H9 (cell line): Measurements from ENCODE around the gene CCDC28B. TPM values are rescaled to one million over a fixed set of nuclear protein-coding genes. Genes with fewer than 3 reads are reported as not detected.

Experiments
- DNase-seq: peaks from one replicate; pipeline ENCODE4 v3.0.0-alpha.2; 2017
- H2AFZ ChIP-seq: one replicate; pipeline ENCODE4 v1.6.1; 2013; ENCODE audit warnings: mild to moderate bottlenecking, low read length, control low read depth, moderate library complexity
- H2AK5ac ChIP-seq: 2 replicates; pipeline ENCODE4 v1.6.1; 2013; ENCODE audit warnings: low read length, control low read depth, mixed read lengths; ENCODE audit not compliant: insufficient read length
- H2BK120ac ChIP-seq: one replicate; pipeline ENCODE4 v1.6.1; 2013; ENCODE audit warnings: low read depth, mild to moderate bottlenecking, low read length, control low read depth, inconsistent platforms; ENCODE audit not compliant: poor library complexity, severe bottlenecking
- H2BK12ac ChIP-seq: 2 replicates; pipeline ENCODE4 v1.6.1; 2013; ENCODE audit warnings: low read length, control low read depth, mixed read lengths, low read depth; ENCODE audit not compliant: insufficient read length
- H2BK15ac ChIP-seq: 2 replicates; pipeline ENCODE4 v1.6.1; 2013; ENCODE audit warnings: low read depth, low read length, control low read depth
- H2BK20ac ChIP-seq: one replicate; pipeline ENCODE4 v1.6.1; 2013; ENCODE audit warnings: low read depth, mild to moderate bottlenecking, low read length, control low read depth, inconsistent platforms; ENCODE audit not compliant: poor library complexity, severe bottlenecking
- H2BK5ac ChIP-seq: 2 replicates; pipeline ENCODE4 v1.6.1; 2013; ENCODE audit warnings: low read length, control low read depth, mixed read lengths; ENCODE audit not compliant: insufficient read length
- H3K14ac ChIP-seq: 2 replicates; pipeline ENCODE4 v1.6.1; 2013; ENCODE audit warnings: low read length, control low read depth; ENCODE audit not compliant: insufficient read depth
- H3K18ac ChIP-seq: 2 replicates; pipeline ENCODE4 v1.6.1; 2013; ENCODE audit warnings: low read depth, mild to moderate bottlenecking, mixed read lengths, low read length, control low read depth; ENCODE audit not compliant: insufficient read length
- H3K23ac ChIP-seq: 2 replicates; pipeline ENCODE4 v1.6.1; 2013; ENCODE audit warnings: low read length, control low read depth, mixed read lengths, low read depth; ENCODE audit not compliant: insufficient read length
- H3K23me2 ChIP-seq: 2 replicates; pipeline ENCODE4 v1.6.1; 2013; ENCODE audit warnings: low read depth, mild to moderate bottlenecking, mixed read lengths, low read length, control low read depth; ENCODE audit not compliant: insufficient read length, poor library complexity, severe bottlenecking
- H3K27ac ChIP-seq: 2 replicates; pipeline ENCODE4 v1.5.1; 2013; ENCODE audit warnings: low read length, control low read depth, mixed read lengths, low read depth; ENCODE audit not compliant: insufficient read length
- H3K27me3 ChIP-seq: 2 replicates; pipeline ENCODE4 v1.6.1; 2013; ENCODE audit warnings: low read length, control low read depth, inconsistent platforms; ENCODE audit not compliant: insufficient read depth
- H3K4ac ChIP-seq: 2 replicates; pipeline ENCODE4 v1.6.1; 2013; ENCODE audit warnings: low read depth, mild to moderate bottlenecking, control low read depth, inconsistent platforms, low read length, moderate library complexity
- H3K4me1 ChIP-seq: 2 replicates; pipeline ENCODE4 v1.6.1; 2013; ENCODE audit warnings: low read length, control low read depth, inconsistent platforms; ENCODE audit not compliant: insufficient read depth
- H3K4me2 ChIP-seq: 2 replicates; pipeline ENCODE4 v1.6.1; 2013; ENCODE audit warnings: low read length, control low read depth, mixed read lengths; ENCODE audit not compliant: insufficient read length, insufficient read depth
- H3K56ac ChIP-seq: 2 replicates; pipeline ENCODE4 v1.6.1; 2013; ENCODE audit warnings: low read depth, mild to moderate bottlenecking, mixed read lengths, low read length, control low read depth; ENCODE audit not compliant: insufficient read length
- H3K79me1 ChIP-seq: 2 replicates; pipeline ENCODE4 v1.6.1; 2013; ENCODE audit warnings: low read depth, mild to moderate bottlenecking, moderate library complexity, low read length, control low read depth, inconsistent platforms; ENCODE audit not compliant: insufficient read depth, poor library complexity, severe bottlenecking
- H3K79me2 ChIP-seq: 2 replicates; pipeline ENCODE4 v1.6.1; 2013; ENCODE audit warnings: low read length, control low read depth, inconsistent platforms; ENCODE audit not compliant: insufficient read depth
- H3K9ac ChIP-seq: 2 replicates; pipeline ENCODE4 v1.6.1; 2013; ENCODE audit warnings: low read length, control low read depth, mixed read lengths; ENCODE audit not compliant: insufficient read length; ENCODE audit errors: extremely low read depth
- H3K9me3 ChIP-seq: one replicate; pipeline ENCODE4 v1.6.1; 2013; ENCODE audit warnings: low read depth, low read length, inconsistent platforms; ENCODE audit not compliant: control insufficient read depth
- H3T11ph ChIP-seq: one replicate; pipeline ENCODE4 v1.6.1; 2013; ENCODE audit warnings: mild to moderate bottlenecking, low read length, control low read depth, inconsistent platforms
- H4K20me1 ChIP-seq: one replicate; pipeline ENCODE4 v1.6.1; 2013; ENCODE audit not compliant: control insufficient read depth, insufficient read length, insufficient read depth
- H4K5ac ChIP-seq: 2 replicates; pipeline ENCODE4 v1.6.1; 2013; ENCODE audit warnings: low read depth, mild to moderate bottlenecking, mixed read lengths, low read length, control low read depth; ENCODE audit not compliant: insufficient read length
- H4K8ac ChIP-seq: replicated peaks from 2 replicates; pipeline ENCODE4 v1.6.1; 2013; ENCODE audit warnings: low read length, control low read depth, mixed read lengths, low read depth; ENCODE audit not compliant: insufficient read length
- H4K91ac ChIP-seq: 2 replicates; pipeline ENCODE4 v1.6.1; 2013; ENCODE audit warnings: low read depth, mild to moderate bottlenecking, moderate library complexity, mixed read lengths, low read length, control low read depth; ENCODE audit not compliant: insufficient read length
- H3K27ac Mint-ChIP-seq, 3 experiments: 2 replicates in 2 of 3; 3 replicates in 1 of 3; pipeline ENCODE4 v1.8.0; 2020 to 2021; ENCODE audit warnings: mixed read lengths in 3 of 3, mild to moderate bottlenecking in 1 of 3, moderate library complexity in 1 of 3
- H3K27me3 Mint-ChIP-seq: 2 replicates; pipeline ENCODE4 v1.8.0; 2021; ENCODE audit warnings: low read depth, mild to moderate bottlenecking, moderate library complexity, mixed read lengths
- H3K36me3 Mint-ChIP-seq, 3 experiments: 2 replicates in 2 of 3; 3 replicates in 1 of 3; pipeline ENCODE4 v1.8.0; 2020 to 2021; ENCODE audit warnings: low read depth in 3 of 3, mixed read lengths in 3 of 3; ENCODE audit not compliant: insufficient read depth in 1 of 3
- H3K4me1 Mint-ChIP-seq, 2 experiments: 2 replicates each; pipeline ENCODE4 v1.8.0; 2020; ENCODE audit warnings: mixed read lengths in 2 of 2
- H3K4me3 Mint-ChIP-seq, 2 experiments: 2 replicates in 1 of 2; 3 replicates in 1 of 2; pipeline ENCODE4 v1.8.0; 2020 to 2021; ENCODE audit warnings: mild to moderate bottlenecking in 2 of 2, mixed read lengths in 2 of 2, moderate library complexity in 1 of 2
- H3K9me3 Mint-ChIP-seq, 2 experiments: 2 replicates in 1 of 2; 3 replicates in 1 of 2; pipeline ENCODE4 v1.8.0; 2020; ENCODE audit warnings: mild to moderate bottlenecking in 2 of 2, mixed read lengths in 2 of 2, moderate library complexity in 1 of 2
- WGBS: extraction: QIAGEN DNeasy Blood & Tissue Kit; methylation state at CpG from one replicate; pipeline ENCODE4 v1.1.7; 2013; ENCODE audit warnings: missing lambda C conversion rate, low lambda C conversion rate, mixed read lengths; ENCODE audit not compliant: insufficient read length; ENCODE audit errors: extremely low coverage; 5-methylcytosine and 5-hydroxymethylcytosine counted together
- total RNA-seq: library from RNA; stranded (reverse); gene quantifications from 2 replicates; pipeline ENCODE4 v1.2.1, GENCODE V29; 2021
- TF ChIP-seq, protein P1 (sequence below): fragments of 200-600 bp; sonication (generic); conservative IDR thresholded peaks from 3 replicates; pipeline ENCODE4 v1.8.0; 2021; ENCODE audit warnings: antibody characterized with exemption, mild to moderate bottlenecking

The CCDC28B gene
- total RNA-seq, 1 experiment from 2014 or later = 20.7 TPM

DNA sequence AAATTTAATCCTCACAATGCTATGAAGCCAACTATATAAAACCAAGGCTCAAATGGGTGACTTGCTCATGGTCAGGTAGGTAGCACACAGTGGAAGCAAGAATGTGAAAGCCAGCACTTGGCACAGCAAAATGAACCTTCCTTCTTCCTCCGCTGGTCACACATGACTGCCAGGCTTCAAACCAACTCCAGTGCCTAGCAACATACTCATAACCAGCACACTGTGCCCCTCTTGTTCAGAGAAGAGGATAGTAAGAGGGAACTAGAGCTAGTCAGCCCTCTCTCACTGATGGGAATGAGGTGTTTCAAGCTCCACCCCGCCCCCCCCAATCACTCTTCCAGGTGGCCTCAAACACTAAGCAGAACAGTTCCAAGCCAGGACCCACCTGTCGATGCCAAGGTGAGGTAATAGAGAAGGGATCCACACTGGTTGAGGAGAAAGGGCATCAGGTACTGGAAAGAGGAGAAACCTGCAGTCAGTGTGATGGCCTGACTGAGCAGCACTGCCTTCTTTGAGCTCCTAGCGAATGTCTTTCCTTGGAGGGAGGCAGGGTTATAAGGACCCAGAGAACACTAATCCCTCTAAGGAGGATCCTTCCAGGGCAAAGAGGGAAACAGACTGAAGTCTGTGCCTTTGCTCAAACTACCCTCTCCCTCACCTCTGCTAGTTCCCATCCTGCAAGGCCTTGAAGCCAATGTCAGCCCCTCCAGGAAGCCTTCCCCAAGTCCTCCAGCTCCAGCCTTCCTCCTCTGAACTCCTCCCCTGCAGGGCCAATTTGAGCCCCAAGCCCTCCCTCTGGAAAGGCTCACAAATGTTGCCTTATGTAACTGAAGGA, 20.6 kb downstream of the CCDC28B start:
- Histone ChIP-seq H3K14ac (no peak overlapping the region), H2AK5ac (no peak overlapping the region), H2BK15ac (no peak overlapping the region), H3K4me1 (peaks cover 7% of the 10 kb centered on the region; the same call in 1 of the 2 replicates), H4K20me1 (no peaks in the 10 kb centered on the region), H2BK5ac (no peak overlapping the region), H2BK120ac (no peak overlapping the region), H4K5ac (no peak overlapping the region), H4K8ac (no peak overlapping the region), H3K27ac (no peak overlapping the region), H3K9me3 (no peaks in the 10 kb centered on the region), H3K4ac (no peak overlapping the region), H3K27me3 (no peaks in the 10 kb centered on the region), H3K18ac (no peak overlapping the region), H2BK20ac (no peak overlapping the region), H2AFZ (no peak overlapping the region), H3K23ac (no peak overlapping the region), H4K91ac (no peak overlapping the region), H3K79me2 (peaks cover 3% of the 10 kb centered on the region; the same call in 1 of the 2 replicates), H3K4me2 (peak overlapping the region; percentile 79), H3K56ac (no peak overlapping the region), H3K79me1 (no peaks in the 10 kb centered on the region), H3T11ph (no peak overlapping the region), H2BK12ac (no peak overlapping the region), H3K9ac (peak overlapping the region; percentile 35), H3K23me2 (peaks cover 7% of the 10 kb centered on the region)
- Mint-ChIP-seq H3K36me3 (peaks cover 21 to 45% (median 37%) of the 10 kb centered on the region in 3 experiments), H3K4me3 (peak overlapping the region; percentile 98), H3K4me1 (peaks cover 17 to 25% of the 10 kb centered on the region in 2 experiments), H3K9me3 (no peaks in the 10 kb centered on the region), H3K27ac (peak overlapping the region; percentile 83 to 99 (median 93); a peak in 6 of 7 replicates), H3K27me3 (no peaks in the 10 kb centered on the region)
- no CpG with 5 or more reads among the region's 4 CpGs for WGBS
- TF ChIP-seq, protein P1, sequence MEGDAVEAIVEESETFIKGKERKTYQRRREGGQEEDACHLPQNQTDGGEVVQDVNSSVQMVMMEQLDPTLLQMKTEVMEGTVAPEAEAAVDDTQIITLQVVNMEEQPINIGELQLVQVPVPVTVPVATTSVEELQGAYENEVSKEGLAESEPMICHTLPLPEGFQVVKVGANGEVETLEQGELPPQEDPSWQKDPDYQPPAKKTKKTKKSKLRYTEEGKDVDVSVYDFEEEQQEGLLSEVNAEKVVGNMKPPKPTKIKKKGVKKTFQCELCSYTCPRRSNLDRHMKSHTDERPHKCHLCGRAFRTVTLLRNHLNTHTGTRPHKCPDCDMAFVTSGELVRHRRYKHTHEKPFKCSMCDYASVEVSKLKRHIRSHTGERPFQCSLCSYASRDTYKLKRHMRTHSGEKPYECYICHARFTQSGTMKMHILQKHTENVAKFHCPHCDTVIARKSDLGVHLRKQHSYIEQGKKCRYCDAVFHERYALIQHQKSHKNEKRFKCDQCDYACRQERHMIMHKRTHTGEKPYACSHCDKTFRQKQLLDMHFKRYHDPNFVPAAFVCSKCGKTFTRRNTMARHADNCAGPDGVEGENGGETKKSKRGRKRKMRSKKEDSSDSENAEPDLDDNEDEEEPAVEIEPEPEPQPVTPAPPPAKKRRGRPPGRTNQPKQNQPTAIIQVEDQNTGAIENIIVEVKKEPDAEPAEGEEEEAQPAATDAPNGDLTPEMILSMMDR = no peak
- DNase-seq = no peak
